Body of pancreas (tissue), 4 donors: ENCODE data around the gene BCL2L12. TPM values are rescaled to one million over a fixed set of nuclear protein-coding genes. Genes with fewer than 3 reads are reported as not detected.

Experiments used
- ATAC-seq: fragments of 150-250 bp; one replicate; pipeline ENCODE4 v1.9.1; 2016
- DNase-seq, 4 donors: peaks; one replicate each; pipeline ENCODE4 v3.0.0-alpha.2; 2019
- H3K27ac ChIP-seq, 4 donors: fragments of 200-600 bp; sonication (generic); 1 replicate in 3 of 4; 2 replicates in 1 of 4; pipeline versions ENCODE4 v1.5.1 to v1.6.1; 2016 to 2019; ENCODE audit warnings: mild to moderate bottlenecking in 1 of 4, mixed read lengths in 1 of 4, moderate library complexity in 1 of 4
- H3K27me3 ChIP-seq, 2 donors: fragments of 200-600 bp; sonication (generic); one replicate each; pipeline ENCODE4 v1.6.0; 2016; ENCODE audit warnings: mild to moderate bottlenecking in 1 of 2
- H3K36me3 ChIP-seq, 2 donors: fragments of 200-600 bp; sonication (generic); replicated peaks in 1 of 2; 2 replicates each; pipeline ENCODE4 v1.5.1; 2016; ENCODE audit warnings: low read depth in 2 of 2; ENCODE audit not compliant: insufficient read depth in 1 of 2
- H3K4me1 ChIP-seq: fragments of 200-600 bp; sonication (generic); one replicate; pipeline ENCODE4 v1.6.0; 2016
- H3K4me3 ChIP-seq, 2 donors: fragments of 200-600 bp; sonication (generic); 1 replicate in 1 of 2; 2 replicates in 1 of 2; pipeline ENCODE4 v1.5.1; 2016 to 2019
- H3K9me3 ChIP-seq, 3 donors: fragments of 200-600 bp; sonication (generic); 1 replicate in 2 of 3; 2 replicates in 1 of 3; pipeline ENCODE4 v1.5.1; 2016
- POLR2A ChIP-seq, 3 donors: fragments of 450-650 bp; IDR thresholded peaks; one replicate each; pipeline ENCODE4 v1.6.1; 2016; ENCODE audit warnings: antibody characterized with exemption in 3 of 3, mild to moderate bottlenecking in 2 of 3
- WGBS, 2 donors: methylation state at CpG; one replicate each; pipeline ENCODE4 v1.1.5; 2017; 5-methylcytosine and 5-hydroxymethylcytosine counted together
- intact Hi-C: fragments of 100-400 bp; cut with DNase I; formaldehyde crosslinking; loops from one replicate; pipeline ENCODE4 v1.15.1; 2023
- total RNA-seq, 2 donors: library from RNA; depleted of rRNA; stranded (reverse); fragments of >200 nt; gene quantifications; one replicate each; pipeline ENCODE4 v1.1.0, GENCODE V29; 2016
- TF ChIP-seq, protein P1 (sequence below), 7 experiments: fragments of 450-650 bp in 4 of 7; fragments of 200-600 bp in 3 of 7; sonication (generic) in 3 of 7; IDR thresholded peaks; one replicate each; pipeline ENCODE4 v1.5.1; 2016 to 2019; ENCODE audit warnings: antibody characterized with exemption in 7 of 7

The BCL2L12 gene
- total RNA-seq, 2 donors from 2014 or later = 3.6 to 5.6 TPM

DNA sequence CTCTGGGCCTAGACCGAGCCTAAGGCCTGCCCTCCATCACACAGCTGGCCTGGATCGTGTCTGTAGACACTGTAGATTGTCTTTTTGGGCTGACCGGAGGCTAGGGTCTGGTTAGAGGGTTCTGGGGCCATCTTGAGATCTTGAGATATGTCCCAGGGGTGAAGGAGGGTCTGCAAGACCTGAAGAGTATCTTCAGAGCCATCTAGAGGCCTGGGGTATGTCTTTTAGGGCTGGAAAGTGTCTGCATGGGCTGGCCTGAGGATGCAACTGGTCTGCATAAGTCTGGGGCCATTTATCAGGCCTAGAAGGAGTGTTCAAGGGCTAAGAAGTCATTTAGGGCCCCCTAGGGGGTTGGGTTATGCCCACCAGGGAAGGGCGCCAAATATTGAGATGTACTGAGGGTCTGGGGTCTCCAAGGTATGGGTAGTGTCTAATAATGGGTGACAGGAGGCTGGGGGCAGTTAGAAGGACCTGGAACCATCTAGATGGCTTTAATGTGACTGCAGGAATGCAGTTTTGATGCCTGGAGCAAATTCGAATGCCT is 23.2 kb upstream of the BCL2L12 start:
- Histone ChIP-seq H3K36me3 (no peaks in the 10 kb centered on the region), H3K4me3 (peak overlapping the region; percentile 86 to 92), H3K27me3 (no peaks in the 10 kb centered on the region), H3K27ac (peak overlapping the region; percentile 69 to 96 (median 73)), H3K9me3 (no peaks in the 10 kb centered on the region), H3K4me1 (peaks cover 54% of the 10 kb centered on the region)
- WGBS, 2 donors = 2 to 6% methylated on average over 2 to 5 of the region's 5 CpGs
- ATAC-seq (no peak), DNase-seq (no peak)
- no peak for TF ChIP-seq POLR2A (IDR thresholded peaks at IDR 0.05)
- TF ChIP-seq, protein P1, sequence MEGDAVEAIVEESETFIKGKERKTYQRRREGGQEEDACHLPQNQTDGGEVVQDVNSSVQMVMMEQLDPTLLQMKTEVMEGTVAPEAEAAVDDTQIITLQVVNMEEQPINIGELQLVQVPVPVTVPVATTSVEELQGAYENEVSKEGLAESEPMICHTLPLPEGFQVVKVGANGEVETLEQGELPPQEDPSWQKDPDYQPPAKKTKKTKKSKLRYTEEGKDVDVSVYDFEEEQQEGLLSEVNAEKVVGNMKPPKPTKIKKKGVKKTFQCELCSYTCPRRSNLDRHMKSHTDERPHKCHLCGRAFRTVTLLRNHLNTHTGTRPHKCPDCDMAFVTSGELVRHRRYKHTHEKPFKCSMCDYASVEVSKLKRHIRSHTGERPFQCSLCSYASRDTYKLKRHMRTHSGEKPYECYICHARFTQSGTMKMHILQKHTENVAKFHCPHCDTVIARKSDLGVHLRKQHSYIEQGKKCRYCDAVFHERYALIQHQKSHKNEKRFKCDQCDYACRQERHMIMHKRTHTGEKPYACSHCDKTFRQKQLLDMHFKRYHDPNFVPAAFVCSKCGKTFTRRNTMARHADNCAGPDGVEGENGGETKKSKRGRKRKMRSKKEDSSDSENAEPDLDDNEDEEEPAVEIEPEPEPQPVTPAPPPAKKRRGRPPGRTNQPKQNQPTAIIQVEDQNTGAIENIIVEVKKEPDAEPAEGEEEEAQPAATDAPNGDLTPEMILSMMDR (IDR thresholded peaks at IDR 0.05) = no peak
- intact Hi-C loops = no loop called here

DNA sequence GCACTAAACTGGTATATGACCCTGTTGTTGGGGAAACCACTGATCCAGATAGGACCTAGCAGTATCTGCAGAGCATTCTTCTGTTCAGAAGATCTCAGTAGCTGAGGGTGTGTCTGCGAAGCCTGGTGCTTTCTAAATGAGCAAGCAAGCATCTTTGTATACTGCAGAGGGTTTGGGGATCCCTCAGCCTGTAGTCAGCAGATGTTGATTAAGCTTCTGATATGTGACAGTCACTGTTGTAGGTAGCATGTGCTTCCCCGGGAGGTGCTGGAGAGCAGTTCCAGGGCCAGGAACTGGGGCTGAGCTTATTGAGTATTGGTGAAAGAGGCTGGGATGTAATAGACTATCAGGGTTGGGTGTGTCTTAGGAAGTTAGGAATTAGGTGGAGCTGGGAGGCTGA is 22.3 kb upstream of the BCL2L12 start:
- 64 to 65% methylated on average over 2 of the region's 2 CpGs for WGBS, 2 donors
- Histone ChIP-seq H3K27me3 (no peaks in the 10 kb centered on the region), H3K27ac (no peak overlapping the region), H3K4me1 (peaks cover 45% of the 10 kb centered on the region), H3K4me3 (no peak overlapping the region), H3K36me3 (no peaks in the 10 kb centered on the region), H3K9me3 (no peaks in the 10 kb centered on the region)
- DNase-seq (no peak), ATAC-seq (no peak)
- intact Hi-C loops = no loop called here
- TF ChIP-seq, protein P1 (IDR thresholded peaks at IDR 0.05) = no peak
- TF ChIP-seq POLR2A (IDR thresholded peaks at IDR 0.05) = no peak

- no peak for DNase-seq
- Histone ChIP-seq H3K27me3 (no peaks in the 10 kb centered on the region), H3K4me3 (no peak overlapping the region), H3K4me1 (peaks cover 31% of the 10 kb centered on the region), H3K9me3 (no peaks in the 10 kb centered on the region), H3K36me3 (peaks cover 0 to 3% of the 10 kb centered on the region in 2 donors), H3K27ac (no peak overlapping the region)
- TF ChIP-seq, protein P1 (IDR thresholded peaks at IDR 0.05) = no peak
- TF ChIP-seq POLR2A (IDR thresholded peaks at IDR 0.05) = no peak
- intact Hi-C loops = no loop called here
- ATAC-seq = no peak
- WGBS, 2 donors = 84 to 94% methylated on average over 11 of the region's 11 CpGs
Observed at GRCh38 chr19:49645592-49645991, 20.1 kb upstream of the BCL2L12 start.

DNA sequence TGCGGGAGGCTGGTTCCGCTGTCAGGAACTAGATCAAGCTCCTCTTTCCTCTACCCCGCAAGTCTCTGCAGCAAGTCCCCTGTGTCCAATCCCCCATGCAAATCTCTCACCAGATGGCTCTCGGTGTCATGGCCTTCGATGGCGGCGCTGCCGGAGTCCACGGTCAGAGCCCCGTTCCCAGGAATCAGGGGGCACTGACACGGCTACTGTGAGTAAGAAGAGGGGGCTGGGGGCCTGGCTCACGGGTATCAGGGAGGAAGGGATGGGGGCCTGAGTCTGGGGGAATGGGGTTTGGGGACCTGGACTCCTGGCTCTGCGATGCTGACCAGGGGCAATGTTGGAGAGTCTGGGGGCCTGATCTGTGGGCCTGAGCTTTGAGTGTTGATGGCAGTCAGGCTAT is 19.7 kb upstream of the BCL2L12 start:
- H3K9me3 ChIP-seq = no peaks in the 10 kb centered on the region
- H3K27ac ChIP-seq = no peak overlapping the region
- H3K27me3 ChIP-seq = no peaks in the 10 kb centered on the region
- H3K36me3 ChIP-seq = peaks cover 0 to 4% of the 10 kb centered on the region in 2 donors
- ATAC-seq (no peak), DNase-seq (no peak)
- 82 to 91% methylated on average over 8 to 13 of the region's 13 CpGs for WGBS, 2 donors
- intact Hi-C loops = no loop called here
- H3K4me3 ChIP-seq = no peak overlapping the region
- H3K4me1 ChIP-seq = peaks cover 28% of the 10 kb centered on the region
- TF ChIP-seq, protein P1 (IDR thresholded peaks at IDR 0.05) = no peak
- no peak for TF ChIP-seq POLR2A (IDR thresholded peaks at IDR 0.05)

GRCh38 chr19:49646586-49646985 is 19.1 kb upstream of the BCL2L12 start:
- DNase-seq = no peak
- Histone ChIP-seq H3K4me1 (peaks cover 23% of the 10 kb centered on the region), H3K9me3 (no peaks in the 10 kb centered on the region), H3K27ac (no peak overlapping the region), H3K36me3 (peaks cover 3 to 6% of the 10 kb centered on the region in 2 donors), H3K27me3 (no peaks in the 10 kb centered on the region), H3K4me3 (no peak overlapping the region)
- no peak for TF ChIP-seq POLR2A (IDR thresholded peaks at IDR 0.05)
- TF ChIP-seq, protein P1 (IDR thresholded peaks at IDR 0.05) = no peak
- ATAC-seq = no peak
- 89 to 92% methylated on average over 17 of the region's 17 CpGs for WGBS, 2 donors
- intact Hi-C loops = no loop called here
